Tibial nerve (tissue), 4 donors: ENCODE results near the gene FRMD4A.

ENCODE experiments used
- EP300 ChIP-seq, 2 donors: sonication (generic); formaldehyde crosslinking; IDR thresholded peaks; one replicate each; pipeline ENCODE4 v1.6.1; 2017; ENCODE audit warnings: antibody characterized with exemption in 2 of 2, mild to moderate bottlenecking in 1 of 2
- POLR2A ChIP-seq, 2 donors: fragments of 450-650 bp; IDR thresholded peaks; one replicate each; pipeline ENCODE4 v1.6.1; 2017; ENCODE audit warnings: antibody characterized with exemption in 2 of 2, mild to moderate bottlenecking in 2 of 2, moderate library complexity in 2 of 2
- TF ChIP-seq, protein P1 (sequence below), 5 experiments: fragments of 200-600 bp in 3 of 5; fragments of 450-650 bp in 2 of 5; sonication (generic) in 3 of 5; IDR thresholded peaks; one replicate each; pipeline ENCODE4 v1.5.1; 2016 to 2019; ENCODE audit warnings: antibody characterized with exemption in 5 of 5, mild to moderate bottlenecking in 3 of 5, moderate library complexity in 2 of 5

DNA sequence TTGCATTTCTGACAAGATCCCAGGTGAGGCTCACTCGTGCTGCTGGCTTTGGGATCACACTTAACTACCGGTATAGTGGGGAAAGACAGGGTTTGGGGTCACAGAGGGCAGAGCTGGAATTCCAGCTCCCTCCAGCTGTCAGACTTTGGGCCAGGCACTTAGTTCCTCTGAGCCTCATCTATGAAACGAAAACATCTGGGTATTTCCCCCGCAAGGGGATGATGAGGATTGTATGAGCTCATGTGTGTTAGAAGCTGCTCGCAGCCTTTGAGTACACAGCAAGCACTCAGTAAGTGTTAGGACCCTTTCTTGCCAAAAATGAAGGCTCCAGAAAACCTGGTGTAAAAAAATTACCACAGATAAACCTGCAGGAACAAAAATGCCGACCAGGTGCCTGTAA, 677.9 kb downstream of the FRMD4A start:
- TF ChIP-seq EP300 (IDR thresholded peaks at IDR 0.05), result no peak
- TF ChIP-seq, protein P1, sequence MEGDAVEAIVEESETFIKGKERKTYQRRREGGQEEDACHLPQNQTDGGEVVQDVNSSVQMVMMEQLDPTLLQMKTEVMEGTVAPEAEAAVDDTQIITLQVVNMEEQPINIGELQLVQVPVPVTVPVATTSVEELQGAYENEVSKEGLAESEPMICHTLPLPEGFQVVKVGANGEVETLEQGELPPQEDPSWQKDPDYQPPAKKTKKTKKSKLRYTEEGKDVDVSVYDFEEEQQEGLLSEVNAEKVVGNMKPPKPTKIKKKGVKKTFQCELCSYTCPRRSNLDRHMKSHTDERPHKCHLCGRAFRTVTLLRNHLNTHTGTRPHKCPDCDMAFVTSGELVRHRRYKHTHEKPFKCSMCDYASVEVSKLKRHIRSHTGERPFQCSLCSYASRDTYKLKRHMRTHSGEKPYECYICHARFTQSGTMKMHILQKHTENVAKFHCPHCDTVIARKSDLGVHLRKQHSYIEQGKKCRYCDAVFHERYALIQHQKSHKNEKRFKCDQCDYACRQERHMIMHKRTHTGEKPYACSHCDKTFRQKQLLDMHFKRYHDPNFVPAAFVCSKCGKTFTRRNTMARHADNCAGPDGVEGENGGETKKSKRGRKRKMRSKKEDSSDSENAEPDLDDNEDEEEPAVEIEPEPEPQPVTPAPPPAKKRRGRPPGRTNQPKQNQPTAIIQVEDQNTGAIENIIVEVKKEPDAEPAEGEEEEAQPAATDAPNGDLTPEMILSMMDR (IDR thresholded peaks at IDR 0.05), result no peak
- TF ChIP-seq POLR2A (IDR thresholded peaks at IDR 0.05), result no peak
